ENCODE measurements around the gene FOXP1. TPM values are rescaled to one million over a fixed set of nuclear protein-coding genes. Genes with fewer than 3 reads are reported as not detected.

FOXP1 gene
- total RNA-seq, 2 experiments from 2014 or later = 493 to 508 TPM

- TF ChIP-seq CTCF (IDR thresholded peaks at IDR 0.05) = no peak
- H3K4me3 ChIP-seq (ENCODE audit: low read length) = no peak overlapping the region
- no peaks in the 10 kb centered on the region for H3K27me3 Mint-ChIP-seq
- peak overlapping the region; percentile 91 for H3K27ac Mint-ChIP-seq
- intact Hi-C loops (cut with DNase I, micrococcal nuclease) = loop anchor here in 1 of 2 experiments (1.0 to 5.0 kb wide), 5 partner anchors 19 to 95 kb away; no protein-coding TSS in a partner anchor
- ATAC-seq (ENCODE audit: poor library complexity) (peak; percentile 79), DNase-seq (peak in 5 of 14 experiments; percentile 30 to 74 (median 40))
- H3K4me1 ChIP-seq (ENCODE audit: insufficient read depth, low read length) = peaks cover 32% of the 10 kb centered on the region
- no peaks in the 10 kb centered on the region for H3K36me3 ChIP-seq (ENCODE audit: insufficient read depth, low read length)
- no peaks in the 10 kb centered on the region for H3K9me3 ChIP-seq (ENCODE audit: control insufficient read depth in 1 of 2, insufficient read depth in 1 of 2, low read length in 2 of 2)
- H3K36me3 Mint-ChIP-seq (ENCODE audit: low read depth) = peaks cover 29% of the 10 kb centered on the region
- no peaks in the 10 kb centered on the region for H3K9me3 Mint-ChIP-seq
- ChIA-PET CTCF (interaction anchor here (0.8 to 1.4 kb wide), 11 partner anchors 10 to 387 kb away, joined by 3 to 6 read pairs (median 3); no protein-coding TSS in a partner anchor), POLR2A (interaction anchor here (0.6 to 3.9 kb wide), 24 partner anchors 8 to 184 kb away, joined by 3 to 15 read pairs (median 4); no protein-coding TSS in a partner anchor)
- H3K27ac ChIP-seq (ENCODE audit: low read depth in 1 of 2, low read length in 2 of 2) = peak overlapping the region; percentile 21 to 91
- peak overlapping the region; percentile 26 for H3K4me3 Mint-ChIP-seq
- peaks cover 89% of the 10 kb centered on the region for H3K4me1 Mint-ChIP-seq (ENCODE audit: low read depth)
- no peaks in the 10 kb centered on the region for H3K27me3 ChIP-seq (ENCODE audit: control insufficient read depth in 1 of 2, insufficient read depth in 2 of 2, low read length in 2 of 2)
Measured at GRCh38 chr3:71398157-71398836, 185.2 kb downstream of the FOXP1 start.

- no peak overlapping the region for H3K4me3 ChIP-seq (ENCODE audit: low read length)
- no peak for DNase-seq
- no peak for TF ChIP-seq CTCF (IDR thresholded peaks at IDR 0.05)
- H3K27me3 ChIP-seq (ENCODE audit: control insufficient read depth in 1 of 2, insufficient read depth in 2 of 2, low read length in 2 of 2) = no peaks in the 10 kb centered on the region
- ChIA-PET POLR2A (interaction anchor here (0.6 to 3.9 kb wide), 20 partner anchors 8 to 185 kb away, joined by 3 to 15 read pairs (median 4); no protein-coding TSS in a partner anchor), CTCF (interaction anchor here (0.8 to 1.4 kb wide), 9 partner anchors 11 to 386 kb away, joined by 3 to 4 read pairs (median 3); no protein-coding TSS in a partner anchor)
- H3K4me1 Mint-ChIP-seq (ENCODE audit: low read depth) = peaks cover 85% of the 10 kb centered on the region
- H3K27ac Mint-ChIP-seq = peak overlapping the region; percentile 91
- peak overlapping the region; percentile 21 to 91 for H3K27ac ChIP-seq (ENCODE audit: low read depth in 1 of 2, low read length in 2 of 2)
- peak overlapping the region; percentile 26 for H3K4me3 Mint-ChIP-seq
- no peaks in the 10 kb centered on the region for H3K27me3 Mint-ChIP-seq
- intact Hi-C loops (cut with DNase I, micrococcal nuclease) = loop anchor here in 1 of 2 experiments (1.0 to 5.0 kb wide), 5 partner anchors 19 to 95 kb away; no protein-coding TSS in a partner anchor
- no peaks in the 10 kb centered on the region for H3K9me3 Mint-ChIP-seq
- H3K4me1 ChIP-seq (ENCODE audit: insufficient read depth, low read length) = peaks cover 31% of the 10 kb centered on the region
- no peaks in the 10 kb centered on the region for H3K9me3 ChIP-seq (ENCODE audit: control insufficient read depth in 1 of 2, insufficient read depth in 1 of 2, low read length in 2 of 2)
- ATAC-seq (ENCODE audit: poor library complexity) = no peak
- H3K36me3 Mint-ChIP-seq (ENCODE audit: low read depth) = peaks cover 23% of the 10 kb centered on the region
- H3K36me3 ChIP-seq (ENCODE audit: insufficient read depth, low read length) = no peaks in the 10 kb centered on the region
Measured at GRCh38 chr3:71397726-71398125, 185.8 kb downstream of the FOXP1 start.

- POLR2A ChIA-PET = interaction anchor here (1.0 to 3.9 kb wide), 11 partner anchors 9 to 185 kb away, joined by 3 to 15 read pairs (median 7); no protein-coding TSS in a partner anchor
- Mint-ChIP-seq H3K4me1 (ENCODE audit: low read depth) (peaks cover 85% of the 10 kb centered on the region), H3K36me3 (ENCODE audit: low read depth) (peaks cover 21% of the 10 kb centered on the region), H3K27ac (peak overlapping the region; percentile 91), H3K4me3 (peak overlapping the region; percentile 40), H3K9me3 (no peaks in the 10 kb centered on the region), H3K27me3 (no peaks in the 10 kb centered on the region)
- intact Hi-C loops (cut with DNase I, micrococcal nuclease) = loop anchor here in 1 of 2 experiments (5.0 kb wide), 1 partner anchor 35 kb away; no protein-coding TSS in a partner anchor
- no peaks in the 10 kb centered on the region for H3K9me3 ChIP-seq (ENCODE audit: control insufficient read depth in 1 of 2, insufficient read depth in 1 of 2, low read length in 2 of 2)
- no peak overlapping the region for H3K4me3 ChIP-seq (ENCODE audit: low read length)
- ATAC-seq (ENCODE audit: poor library complexity) (no peak), DNase-seq (peak in 3 of 14 experiments; percentile 36 to 52 (median 47))
- peak; percentile 34 for TF ChIP-seq CTCF (IDR thresholded peaks at IDR 0.05)
- peaks cover 29% of the 10 kb centered on the region for H3K4me1 ChIP-seq (ENCODE audit: insufficient read depth, low read length)
- CTCF ChIA-PET = interaction anchor here (1.0 to 1.4 kb wide), 4 partner anchors 10 to 385 kb away, joined by 3 read pairs; no protein-coding TSS in a partner anchor
- H3K27ac ChIP-seq (ENCODE audit: low read depth in 1 of 2, low read length in 2 of 2) = peak overlapping the region; percentile 21 to 91
- no peaks in the 10 kb centered on the region for H3K36me3 ChIP-seq (ENCODE audit: insufficient read depth, low read length)
- no peaks in the 10 kb centered on the region for H3K27me3 ChIP-seq (ENCODE audit: control insufficient read depth in 1 of 2, insufficient read depth in 2 of 2, low read length in 2 of 2)
Measured at GRCh38 chr3:71397046-71397445, 186.5 kb downstream of the FOXP1 start.
